Duodenal mucosa (tissue), 2 donors: ENCODE data around the gene ANGPTL7.

Experiments
- H3K27ac ChIP-seq: one replicate; pipeline ENCODE4 v1.7.0; 2013; ENCODE audit warnings: low read depth, low read length
- H3K27me3 ChIP-seq, 2 donors: one replicate each; pipeline ENCODE4 v1.7.0; 2013; ENCODE audit warnings: low read length in 2 of 2, control low read depth in 1 of 2; ENCODE audit not compliant: insufficient read depth in 2 of 2, control insufficient read depth in 1 of 2
- H3K36me3 ChIP-seq, 2 donors: one replicate each; pipeline ENCODE4 v1.7.0; 2013; ENCODE audit warnings: low read length in 2 of 2, control low read depth in 1 of 2; ENCODE audit not compliant: insufficient read depth in 2 of 2, control insufficient read depth in 1 of 2
- H3K4me1 ChIP-seq, 2 donors: one replicate each; pipeline ENCODE4 v1.7.0; 2013; ENCODE audit warnings: low read length in 2 of 2, control low read depth in 1 of 2; ENCODE audit not compliant: insufficient read depth in 2 of 2, control insufficient read depth in 1 of 2
- H3K4me3 ChIP-seq, 2 donors: one replicate each; pipeline ENCODE4 v1.7.0; 2013; ENCODE audit warnings: low read length in 2 of 2, low read depth in 1 of 2
- H3K9ac ChIP-seq, 2 donors: one replicate each; pipeline ENCODE4 v1.7.0; 2013; ENCODE audit warnings: low read length in 2 of 2, low read depth in 1 of 2
- H3K9me3 ChIP-seq, 2 donors: one replicate each; pipeline ENCODE4 v1.7.0; 2013; ENCODE audit warnings: low read length in 2 of 2, control low read depth in 1 of 2; ENCODE audit not compliant: control insufficient read depth in 1 of 2

The ANGPTL7 gene

DNA sequence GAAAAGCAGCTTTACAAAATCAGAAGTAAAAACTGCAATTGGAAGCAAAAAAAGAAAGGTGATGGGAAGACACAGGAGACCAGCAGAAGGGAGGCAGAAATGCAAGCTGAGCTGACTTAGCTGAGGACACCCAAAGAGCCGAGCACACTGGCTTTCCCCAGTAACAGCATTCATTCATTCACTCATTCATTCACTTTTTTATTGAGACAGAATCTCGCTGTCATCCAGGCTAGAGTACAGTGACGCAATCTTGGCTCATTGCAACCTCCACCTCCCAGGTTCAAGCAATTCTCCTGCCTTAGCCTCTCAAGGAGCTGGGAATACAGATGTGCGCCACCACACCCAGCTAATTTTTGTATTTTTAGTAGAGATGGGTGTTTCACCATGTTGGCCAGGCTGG is 8.2 kb downstream of the ANGPTL7 start:
- Histone ChIP-seq H3K9me3 (no peaks in the 10 kb centered on the region), H3K4me3 (no peak overlapping the region), H3K36me3 (peaks cover 19 to 70% of the 10 kb centered on the region in 2 donors), H3K27ac (no peak overlapping the region), H3K27me3 (no peaks in the 10 kb centered on the region), H3K9ac (no peak overlapping the region), H3K4me1 (no peaks in the 10 kb centered on the region)

DNA sequence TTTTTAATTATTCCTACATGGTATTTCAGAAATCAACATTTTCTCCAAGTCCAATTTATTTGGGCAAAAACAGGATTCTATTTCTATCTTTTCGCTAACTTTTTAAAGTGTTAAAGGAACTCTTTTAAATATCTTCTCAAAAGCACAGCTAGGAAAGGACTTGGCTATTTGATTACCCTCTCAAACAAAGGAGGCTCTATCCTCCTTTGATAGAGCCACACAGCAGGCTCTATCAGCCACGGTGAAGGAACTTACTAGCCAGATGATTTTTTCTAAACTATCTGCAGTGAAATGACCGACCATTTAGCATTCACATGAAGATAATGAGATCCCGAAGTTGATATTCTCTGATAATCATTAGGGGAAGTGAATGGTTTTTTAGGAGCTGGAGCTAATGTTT is 9.1 kb downstream of the ANGPTL7 start:
- no peaks in the 10 kb centered on the region for H3K4me1 ChIP-seq
- peaks cover 19 to 65% of the 10 kb centered on the region in 2 donors for H3K36me3 ChIP-seq

DNA sequence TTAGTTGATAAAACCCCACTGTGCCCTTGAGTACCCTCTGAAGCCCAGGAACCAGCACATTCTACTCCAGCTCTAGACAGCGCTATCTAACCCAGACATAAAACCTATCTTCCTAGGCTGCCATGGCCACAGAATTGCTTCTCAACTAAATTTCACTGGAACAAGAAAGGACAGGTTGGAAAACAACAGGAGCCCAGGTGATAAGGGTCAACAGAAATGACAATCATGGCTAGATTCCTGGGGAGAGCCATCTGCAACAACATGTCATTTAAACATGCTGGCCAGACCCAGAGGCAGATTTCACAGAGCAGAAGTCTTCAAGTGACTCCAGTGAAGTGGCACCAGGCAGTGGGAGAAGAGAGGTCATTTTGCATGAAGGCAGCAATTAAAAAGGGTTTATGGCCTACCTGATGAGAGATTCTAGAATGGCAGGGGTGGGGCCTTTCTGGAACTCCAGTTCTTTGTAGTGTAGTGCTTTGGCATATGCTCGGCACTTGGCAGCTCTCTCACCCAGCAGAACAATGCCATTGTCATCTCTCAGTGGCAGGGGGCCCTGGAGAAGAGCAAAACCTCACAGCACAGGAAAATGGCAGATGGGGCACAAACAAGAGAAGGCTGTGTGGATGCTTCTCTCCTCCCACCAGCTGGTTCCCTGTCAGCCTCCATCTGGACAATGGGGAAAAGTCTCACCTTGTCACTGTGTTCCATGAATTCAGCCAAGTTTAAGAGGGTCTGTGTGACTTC is 9.9 kb downstream of the ANGPTL7 start:
- Histone ChIP-seq H3K4me1 (no peaks in the 10 kb centered on the region), H3K9me3 (no peaks in the 10 kb centered on the region), H3K36me3 (peaks cover 22 to 65% of the 10 kb centered on the region in 2 donors), H3K27me3 (no peaks in the 10 kb centered on the region), H3K27ac (no peak overlapping the region), H3K9ac (no peak overlapping the region), H3K4me3 (no peak overlapping the region)

More for the DNA sequence above, 9.1 kb downstream of the ANGPTL7 start:
- no peaks in the 10 kb centered on the region for H3K27me3 ChIP-seq
- H3K9me3 ChIP-seq, result no peaks in the 10 kb centered on the region
- no peak overlapping the region for H3K4me3 ChIP-seq
- no peak overlapping the region for H3K9ac ChIP-seq
- H3K27ac ChIP-seq, result no peak overlapping the region

DNA sequence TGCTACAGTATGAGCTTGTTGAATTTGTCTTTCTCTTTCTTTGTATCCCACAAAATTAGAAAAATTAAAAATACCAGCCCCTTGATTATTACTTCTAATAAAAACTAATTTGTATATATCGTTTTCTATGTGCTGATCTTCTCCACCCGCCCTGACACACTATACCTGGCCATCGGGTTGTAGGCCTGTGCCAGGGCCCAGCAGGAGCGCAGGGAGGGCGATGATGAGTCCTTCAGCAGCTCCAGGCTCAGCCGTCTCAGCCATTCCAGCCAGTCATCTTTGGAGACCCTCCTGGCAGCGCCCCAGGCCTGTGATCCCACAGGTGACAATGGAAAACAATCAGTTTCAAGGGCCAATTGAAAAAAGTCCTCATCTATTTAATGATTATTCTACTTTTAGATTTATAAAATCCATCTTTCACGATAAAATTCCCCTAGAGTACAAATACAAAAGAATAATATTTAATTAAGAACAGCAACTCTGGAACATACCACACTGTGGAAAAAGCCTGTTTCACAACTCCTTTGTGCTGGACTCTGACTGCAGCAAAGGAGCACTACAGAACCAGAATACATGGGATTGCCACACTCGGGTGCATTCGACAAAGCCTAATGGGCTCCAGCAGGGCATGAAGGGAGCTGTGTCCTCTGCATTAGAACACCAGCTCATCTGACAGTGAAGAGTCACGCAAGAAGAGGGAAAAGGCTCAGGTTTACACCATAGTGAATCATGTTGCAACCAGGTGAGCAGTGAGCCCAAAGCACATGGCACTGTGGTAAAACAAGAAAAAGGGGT is 15.4 kb downstream of the ANGPTL7 start:
- no peak overlapping the region for H3K27ac ChIP-seq

DNA sequence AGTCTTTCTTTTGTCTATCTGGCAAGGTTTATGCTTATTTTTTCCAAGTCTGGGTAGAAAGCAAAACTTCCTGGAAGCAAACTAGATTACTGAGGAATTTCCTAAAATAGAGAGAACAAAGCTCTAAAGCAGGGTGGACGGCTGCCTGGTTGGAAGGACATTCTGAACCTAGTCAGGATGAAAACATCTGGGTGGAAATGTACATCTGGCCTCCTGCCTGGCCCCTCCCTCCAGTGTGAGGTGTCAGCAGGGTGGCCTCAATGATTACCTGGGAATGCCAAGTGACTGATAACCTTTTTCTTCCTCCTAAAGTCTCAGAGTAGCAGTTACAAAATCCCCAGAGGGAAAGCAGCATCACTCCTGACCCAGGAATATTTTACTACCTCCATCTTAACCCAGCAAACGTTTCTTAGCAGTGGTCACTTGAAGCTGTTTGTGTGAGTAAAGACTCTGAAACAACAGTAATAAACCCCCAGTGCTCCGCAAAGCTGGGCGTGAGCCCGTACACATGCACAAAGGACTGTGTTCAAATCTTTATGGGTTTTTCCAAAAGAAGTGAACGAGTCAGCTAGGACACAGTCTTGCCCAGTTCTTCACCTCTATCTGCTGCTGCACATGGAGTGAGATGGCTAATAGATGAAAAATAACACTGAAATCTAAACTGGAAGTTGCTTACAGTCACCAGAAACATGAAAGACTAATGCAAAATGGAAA is 18.9 kb downstream of the ANGPTL7 start:
- no peaks in the 10 kb centered on the region for H3K9me3 ChIP-seq
- no peaks in the 10 kb centered on the region for H3K4me1 ChIP-seq
- no peak overlapping the region for H3K27ac ChIP-seq
- peaks cover 27 to 85% of the 10 kb centered on the region in 2 donors for H3K36me3 ChIP-seq
- H3K9ac ChIP-seq, result no peak overlapping the region
- no peaks in the 10 kb centered on the region for H3K27me3 ChIP-seq
- no peak overlapping the region for H3K4me3 ChIP-seq

More for the DNA sequence above, 15.4 kb downstream of the ANGPTL7 start:
- Histone ChIP-seq H3K4me3 (no peak overlapping the region), H3K9ac (no peak overlapping the region), H3K9me3 (no peaks in the 10 kb centered on the region), H3K4me1 (no peaks in the 10 kb centered on the region), H3K36me3 (peaks cover 14 to 63% of the 10 kb centered on the region in 2 donors), H3K27me3 (no peaks in the 10 kb centered on the region)

DNA sequence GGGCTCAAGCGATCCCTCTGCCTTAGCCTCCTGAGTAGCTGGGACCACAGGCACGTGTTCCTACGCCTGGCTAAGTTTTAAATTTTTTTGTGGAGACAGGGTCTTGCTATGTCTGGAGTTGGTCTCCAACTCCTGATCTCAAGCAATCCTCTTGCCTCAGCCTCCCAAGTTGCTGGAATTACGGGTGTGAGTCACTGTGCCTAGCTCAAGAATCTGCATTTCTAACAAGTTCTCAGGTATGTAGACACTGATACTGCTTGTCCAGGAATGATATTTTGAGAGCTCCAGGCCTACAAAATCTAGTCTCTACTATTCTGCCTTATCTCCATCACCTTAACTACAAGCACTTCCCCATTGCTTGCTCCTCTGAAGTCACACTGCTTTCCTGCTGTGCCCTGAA is 22.3 kb downstream of the ANGPTL7 start:
- Histone ChIP-seq H3K9ac (no peak overlapping the region), H3K27ac (no peak overlapping the region), H3K27me3 (no peaks in the 10 kb centered on the region), H3K9me3 (no peaks in the 10 kb centered on the region), H3K4me1 (no peaks in the 10 kb centered on the region), H3K4me3 (no peak overlapping the region), H3K36me3 (peaks cover 31 to 84% of the 10 kb centered on the region in 2 donors)

DNA sequence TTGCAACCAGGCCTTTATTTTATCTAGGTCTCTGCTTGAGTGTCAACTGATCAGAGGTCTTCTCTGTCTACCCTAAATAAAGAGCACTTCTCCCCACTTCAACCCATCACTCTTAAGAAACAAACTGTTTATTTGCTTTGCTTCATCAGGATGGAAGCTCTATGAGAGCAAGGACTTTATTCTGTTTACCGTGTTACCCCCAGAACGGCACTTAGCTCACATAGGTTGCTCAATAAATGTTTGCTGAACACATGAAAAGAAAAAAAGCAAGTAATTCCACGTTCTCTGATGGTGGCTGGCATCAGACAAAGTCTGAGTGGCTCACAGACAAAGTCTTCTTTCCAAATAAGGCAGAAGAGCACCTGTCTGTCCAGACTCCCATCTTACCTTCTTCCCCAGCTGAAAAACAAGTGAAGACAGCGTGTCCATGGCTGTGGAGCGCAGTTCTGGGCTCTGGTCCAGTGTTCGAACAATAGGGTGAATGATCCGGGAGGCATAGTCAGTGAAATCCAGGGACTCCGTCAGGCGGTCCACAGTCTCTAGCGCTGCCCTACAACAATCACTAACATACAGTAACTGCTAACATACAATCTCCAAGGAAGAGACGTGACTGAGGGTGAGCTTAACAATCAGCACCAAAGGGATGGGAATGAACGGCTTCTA is 22.9 kb downstream of the ANGPTL7 start:
- no peaks in the 10 kb centered on the region for H3K9me3 ChIP-seq
- no peak overlapping the region for H3K4me3 ChIP-seq
- no peaks in the 10 kb centered on the region for H3K4me1 ChIP-seq
- H3K36me3 ChIP-seq, result peaks cover 28 to 85% of the 10 kb centered on the region in 2 donors
- H3K9ac ChIP-seq, result no peak overlapping the region
- no peaks in the 10 kb centered on the region for H3K27me3 ChIP-seq
- no peak overlapping the region for H3K27ac ChIP-seq

DNA sequence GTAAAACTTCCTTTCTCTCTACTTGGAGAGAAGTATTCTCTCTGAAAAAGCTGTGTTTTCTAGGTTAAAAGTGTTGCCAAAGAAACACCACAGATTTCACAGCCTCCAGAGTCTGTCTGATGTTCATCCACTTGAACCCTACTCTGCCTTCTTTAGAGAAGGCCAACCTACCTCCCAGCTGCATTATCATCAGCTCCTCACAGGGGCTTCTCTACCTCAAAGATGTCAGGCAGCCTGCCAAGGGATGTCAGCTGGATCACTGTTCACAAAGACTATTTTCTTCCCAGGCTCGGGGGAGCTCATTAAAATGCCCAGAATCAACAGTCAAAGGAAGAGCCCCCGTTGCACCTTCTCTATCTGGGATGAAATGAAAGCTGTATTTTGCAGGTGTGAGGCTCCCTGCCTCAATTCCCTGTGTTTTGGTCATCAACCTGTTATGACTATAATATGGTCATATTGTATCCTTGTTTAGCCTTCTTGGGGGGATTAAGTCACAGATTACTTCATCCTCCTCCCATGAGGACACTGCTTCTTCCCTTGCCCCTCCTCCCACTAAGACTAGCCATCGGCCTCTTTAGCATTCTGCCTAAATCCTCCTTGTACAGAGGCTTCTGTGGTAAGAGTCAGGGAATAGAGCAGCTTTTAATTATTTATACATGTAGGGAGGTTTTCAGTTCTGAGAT is 25.7 kb downstream of the ANGPTL7 start:
- H3K9ac ChIP-seq, result no peak overlapping the region
- no peaks in the 10 kb centered on the region for H3K9me3 ChIP-seq
- peaks cover 32 to 83% of the 10 kb centered on the region in 2 donors for H3K36me3 ChIP-seq
- no peak overlapping the region for H3K4me3 ChIP-seq
- H3K27ac ChIP-seq, result no peak overlapping the region
- no peaks in the 10 kb centered on the region for H3K4me1 ChIP-seq
- H3K27me3 ChIP-seq, result no peaks in the 10 kb centered on the region

DNA sequence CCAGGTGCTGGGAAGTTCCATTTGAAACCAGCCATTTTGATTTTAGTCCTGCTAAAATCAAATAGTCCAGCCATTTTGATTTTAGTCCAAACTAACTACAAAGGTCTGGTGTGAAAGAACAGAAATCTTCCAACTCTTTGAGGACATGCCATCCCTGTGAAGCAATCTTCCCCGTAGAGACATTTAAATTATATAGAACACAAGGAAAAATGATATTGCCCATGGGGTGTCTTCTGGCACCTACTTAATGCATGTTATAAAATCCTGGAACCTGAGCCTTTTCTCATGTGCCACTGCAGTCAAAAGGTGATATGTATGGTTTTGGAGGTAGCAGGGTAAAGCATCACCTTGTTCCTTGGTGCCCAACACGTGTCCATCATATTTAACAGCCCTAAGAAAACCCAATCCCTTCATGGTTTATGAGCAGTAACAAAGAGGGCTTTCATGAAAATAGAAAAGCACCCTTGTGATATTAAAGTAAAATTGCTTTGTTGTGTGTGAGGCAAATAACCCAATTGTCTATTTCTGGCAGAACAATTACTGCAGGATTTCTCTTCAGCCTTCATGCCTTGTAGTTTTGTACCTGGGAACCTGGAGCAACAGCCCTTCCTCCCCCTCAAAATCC is 26.3 kb downstream of the ANGPTL7 start:
- no peak overlapping the region for H3K9ac ChIP-seq
- H3K27me3 ChIP-seq, result no peaks in the 10 kb centered on the region
- H3K9me3 ChIP-seq, result no peaks in the 10 kb centered on the region
- H3K27ac ChIP-seq, result no peak overlapping the region
- no peaks in the 10 kb centered on the region for H3K4me1 ChIP-seq
- no peak overlapping the region for H3K4me3 ChIP-seq
- peaks cover 32 to 77% of the 10 kb centered on the region in 2 donors for H3K36me3 ChIP-seq
